NCI-H2227 treated with DMSO at 0.1 percent for 48 hours (cell line): Measurements from ENCODE around the gene RASL10B.
A peak's percentile ranks its signal among the peaks of the same experiment; 100 is the strongest.
"Not testable (repeated sequence)": the region's sequence is repeated elsewhere in the genome, so short reads cannot be mapped to it uniquely, and the experiment has no call there.

Source experiments
- DNase-seq: peaks from one replicate; lab custom pipeline; 2025; lab: John Stamatoyannopoulos, UW

The RASL10B gene

DNA sequence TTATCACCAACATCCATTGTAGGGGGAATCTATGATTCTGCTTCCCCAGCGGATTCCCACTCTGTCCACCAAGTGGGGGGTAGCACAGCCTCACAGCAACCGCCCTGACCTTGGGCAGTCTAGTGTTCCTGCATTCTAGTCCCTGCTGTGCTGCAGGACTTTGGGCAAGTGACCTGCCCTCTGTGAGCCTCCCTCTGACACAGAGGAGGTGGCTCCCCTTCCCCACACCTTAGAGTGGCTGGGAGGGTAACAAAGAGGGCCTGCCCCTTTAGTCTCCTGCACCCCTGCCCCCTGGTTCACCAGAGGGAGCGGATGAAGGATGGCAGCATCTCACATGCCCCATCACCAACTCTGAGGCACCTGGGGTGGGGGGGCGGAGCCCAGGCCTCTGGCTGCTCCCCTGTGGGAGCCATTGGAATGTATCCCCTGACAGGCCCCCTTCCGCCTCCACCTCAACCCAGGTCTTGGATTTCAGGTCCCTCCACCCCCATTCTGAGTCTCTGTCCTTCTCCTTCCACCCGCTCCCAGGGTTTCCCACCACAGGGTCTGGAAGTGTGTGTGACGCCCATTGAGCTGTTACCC is 11.5 kb downstream of the RASL10B start:
- no peak for DNase-seq

DNA sequence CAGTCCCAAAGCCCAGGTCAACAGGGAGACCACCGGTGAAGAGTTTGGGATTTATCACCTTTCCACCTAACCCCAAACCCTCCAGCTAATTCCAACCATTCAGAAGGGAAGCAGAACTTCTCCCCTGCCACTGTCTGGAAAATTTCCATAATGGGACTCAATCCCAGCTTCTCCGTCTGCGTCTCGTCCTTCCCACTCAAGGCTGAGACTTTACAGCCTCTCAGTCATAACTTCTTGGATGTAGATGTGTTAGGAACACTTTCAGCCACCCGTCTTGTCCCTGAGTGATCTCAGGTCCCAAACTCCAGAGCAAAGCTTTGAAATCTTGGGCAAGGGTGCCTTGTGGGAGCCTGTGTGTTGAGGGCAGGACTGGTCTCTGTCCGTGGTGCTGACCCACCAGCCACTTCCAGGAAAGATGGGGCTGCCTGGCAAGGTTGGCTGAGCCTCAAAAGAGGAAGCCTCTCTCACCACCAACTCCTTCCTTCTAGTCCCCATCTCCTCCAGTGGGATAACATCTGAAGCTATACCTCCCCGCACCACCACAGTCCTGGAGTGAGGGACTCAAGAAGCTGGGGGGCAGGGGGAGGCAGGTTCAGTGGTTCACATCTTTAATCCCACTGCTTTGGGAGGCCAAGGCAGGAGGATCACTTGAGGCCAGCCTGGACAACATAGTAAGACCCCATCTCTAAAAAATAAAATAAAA is 12.3 kb downstream of the RASL10B start:
- DNase-seq = no peak

DNA sequence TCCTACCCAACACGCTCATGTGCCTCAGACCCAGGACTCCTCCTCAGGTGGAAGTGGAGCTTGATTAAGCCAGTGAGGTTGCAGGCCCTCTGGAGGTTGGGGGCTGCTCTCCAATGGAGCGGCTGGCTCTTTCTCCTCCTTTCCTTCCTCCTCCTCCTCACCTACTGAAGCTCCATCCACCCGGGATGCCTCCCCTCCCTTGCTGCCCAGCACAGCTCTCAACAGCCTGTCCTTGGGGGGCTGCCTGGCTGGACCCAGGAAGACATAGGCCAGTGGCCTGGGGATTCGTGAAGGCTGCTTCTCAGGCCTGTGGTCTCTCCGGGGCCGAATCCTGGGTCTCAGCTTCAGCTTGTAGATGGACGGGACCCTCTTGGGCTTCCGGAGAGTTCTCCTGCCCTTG is 13.4 kb downstream of the RASL10B start:
- no peak for DNase-seq

DNA sequence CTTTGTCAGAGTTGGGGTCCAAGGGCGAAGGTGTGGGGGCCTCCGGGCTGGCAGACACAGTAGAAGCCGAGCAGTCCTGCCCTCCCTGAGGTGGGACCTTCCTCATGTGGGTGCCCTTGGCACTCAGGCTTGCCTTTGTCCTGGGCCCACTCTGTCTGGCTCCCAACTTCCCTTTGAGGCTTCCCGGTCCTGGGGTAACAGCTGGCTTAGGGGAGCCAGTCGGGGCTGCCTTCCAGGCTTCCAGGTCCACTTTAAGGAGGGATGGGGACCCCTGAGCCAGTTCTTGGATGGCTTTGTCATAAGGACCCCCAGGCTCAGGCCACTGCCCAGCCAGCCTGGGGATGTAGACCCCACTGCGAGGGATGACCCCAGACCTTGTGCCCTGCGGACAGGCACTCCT is 13.8 kb downstream of the RASL10B start:
- no peak for DNase-seq

DNA sequence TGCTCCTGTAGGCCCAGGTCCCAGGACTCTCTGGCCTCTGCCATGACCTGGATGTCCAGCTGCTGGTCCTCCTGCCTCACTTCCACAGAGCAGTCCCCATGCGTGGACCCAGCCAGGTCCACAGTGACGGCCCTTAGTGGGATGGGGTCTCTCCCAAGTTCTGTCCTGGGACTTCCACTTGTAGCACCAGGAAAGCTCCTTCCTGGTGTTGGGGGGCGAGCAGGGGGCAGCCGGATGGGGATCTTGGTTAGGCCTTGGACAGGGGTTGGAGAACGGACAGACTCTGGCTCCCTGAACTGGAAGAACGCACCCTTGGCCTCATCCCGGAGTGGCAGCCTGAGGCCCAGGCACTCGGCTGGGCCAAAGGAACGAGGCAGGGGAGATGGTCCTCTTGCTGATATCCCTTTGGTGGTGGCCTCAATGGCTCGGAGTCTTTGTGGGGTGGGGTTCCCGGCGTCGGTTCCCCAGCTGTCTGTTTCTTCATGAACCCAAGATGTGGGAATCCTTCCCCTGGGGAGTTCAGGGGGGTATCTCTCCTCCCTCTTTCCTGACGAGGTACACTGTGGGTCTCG is 14.4 kb downstream of the RASL10B start:
- DNase-seq = no peak

DNA sequence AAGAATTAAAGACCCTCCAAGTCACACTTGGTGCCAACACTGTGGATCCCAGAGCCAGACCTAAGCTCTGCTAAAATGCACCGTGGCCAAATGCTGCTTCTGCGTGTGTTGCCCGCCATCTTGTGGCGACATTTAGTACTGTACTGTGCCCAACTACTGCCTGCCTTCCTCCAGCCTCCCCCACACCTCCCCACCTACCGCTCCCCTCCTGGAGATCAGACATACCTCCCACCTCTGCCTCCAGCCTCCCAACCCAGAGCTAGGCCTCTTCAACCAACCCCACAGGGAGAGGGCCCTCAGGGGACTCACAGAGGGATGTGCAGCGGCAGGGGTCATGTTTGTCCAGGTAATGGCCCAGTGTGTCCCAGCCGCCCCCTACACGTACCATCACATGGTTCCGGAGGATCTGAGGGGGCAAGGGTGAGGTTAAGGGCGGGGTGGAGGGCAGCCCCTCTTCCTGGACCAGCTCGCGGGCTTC is 16.1 kb downstream of the RASL10B start:
- DNase-seq = peak; percentile 57

DNA sequence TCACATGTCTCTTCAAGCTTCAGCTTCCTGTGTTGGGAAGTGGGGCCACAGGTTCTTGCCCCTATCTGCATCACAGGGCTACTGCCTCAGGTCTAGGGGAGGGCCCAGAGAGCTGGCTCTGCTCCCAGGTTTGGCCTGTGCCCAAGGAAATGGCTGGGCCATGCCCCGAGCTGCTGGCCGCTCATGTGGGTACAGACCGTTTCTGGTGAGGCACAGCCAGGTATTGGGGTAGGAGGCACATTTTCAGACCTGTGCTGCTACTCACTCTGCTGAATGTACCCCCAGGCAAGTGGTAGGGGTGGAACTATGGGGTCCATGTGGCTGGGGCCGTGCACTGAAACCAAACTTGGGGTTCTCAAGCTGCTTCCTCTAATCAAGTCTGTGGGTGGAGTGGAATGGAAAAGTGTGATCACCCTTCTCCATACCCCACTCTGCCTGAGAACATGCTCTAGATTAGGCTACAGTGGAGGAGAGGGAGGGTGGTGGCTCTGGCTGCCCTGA is 17.0 kb downstream of the RASL10B start:
- no peak for DNase-seq

DNA sequence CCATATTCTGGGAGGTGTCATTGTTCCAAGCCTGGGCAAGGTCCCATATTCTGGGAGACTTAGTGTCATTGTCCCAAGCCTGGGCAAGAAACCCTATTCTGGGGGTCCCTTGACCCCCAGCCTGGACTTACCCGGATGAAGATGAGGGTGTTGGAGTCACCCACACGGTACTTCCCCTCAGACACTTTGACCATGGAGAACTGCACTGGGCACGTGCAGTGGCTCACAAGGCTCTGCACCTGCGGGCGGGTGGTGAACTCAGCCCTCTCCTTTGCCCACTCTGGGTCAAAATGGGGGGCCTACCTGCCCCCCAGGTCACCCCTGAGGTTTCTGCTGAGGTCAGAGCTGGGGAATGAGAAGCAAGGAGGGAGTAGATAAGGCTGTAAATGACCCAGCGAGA is 17.5 kb downstream of the RASL10B start:
- DNase-seq = no peak

DNA sequence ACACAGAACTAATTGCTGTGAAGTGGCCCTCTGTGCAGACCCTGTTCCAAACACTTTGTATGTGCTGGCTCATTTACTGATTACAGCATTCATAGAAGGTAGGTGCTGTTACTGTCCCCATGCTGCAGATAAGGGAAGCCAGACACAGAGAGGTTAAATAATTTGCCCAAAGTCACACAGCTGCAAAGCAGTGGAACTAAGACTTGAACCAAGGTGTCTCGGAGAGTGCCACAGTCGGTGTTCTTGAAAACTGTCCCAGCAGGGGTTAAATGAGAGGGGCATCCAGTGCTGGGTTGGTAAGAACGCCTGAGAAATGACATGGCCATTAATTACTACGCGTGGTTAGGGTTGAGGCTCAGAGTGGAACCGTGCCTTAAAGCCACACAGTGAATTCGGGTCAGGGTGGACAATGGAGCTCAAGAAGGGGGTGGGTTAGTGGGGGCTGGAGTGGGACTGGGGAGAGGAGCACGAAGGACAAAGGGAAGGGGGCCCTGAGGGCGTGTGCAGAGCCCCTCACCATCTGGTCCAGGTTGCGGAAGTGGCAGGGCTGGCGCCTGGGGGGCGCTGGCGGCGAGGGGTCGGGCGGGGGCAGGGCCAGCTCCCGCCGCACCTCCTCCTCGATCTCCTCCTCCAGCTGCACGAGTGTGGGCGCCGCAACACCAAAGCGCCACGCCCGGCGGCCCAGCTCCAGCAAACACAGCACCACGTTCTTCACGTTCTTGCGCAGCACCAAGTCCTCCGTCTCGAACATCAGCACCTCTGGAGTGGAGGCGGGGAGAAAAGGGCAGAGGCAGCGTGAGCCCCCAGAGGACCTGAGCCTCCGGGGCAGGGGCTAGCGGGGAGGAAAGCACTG is 18.3 kb downstream of the RASL10B start:
- no peak for DNase-seq

DNA sequence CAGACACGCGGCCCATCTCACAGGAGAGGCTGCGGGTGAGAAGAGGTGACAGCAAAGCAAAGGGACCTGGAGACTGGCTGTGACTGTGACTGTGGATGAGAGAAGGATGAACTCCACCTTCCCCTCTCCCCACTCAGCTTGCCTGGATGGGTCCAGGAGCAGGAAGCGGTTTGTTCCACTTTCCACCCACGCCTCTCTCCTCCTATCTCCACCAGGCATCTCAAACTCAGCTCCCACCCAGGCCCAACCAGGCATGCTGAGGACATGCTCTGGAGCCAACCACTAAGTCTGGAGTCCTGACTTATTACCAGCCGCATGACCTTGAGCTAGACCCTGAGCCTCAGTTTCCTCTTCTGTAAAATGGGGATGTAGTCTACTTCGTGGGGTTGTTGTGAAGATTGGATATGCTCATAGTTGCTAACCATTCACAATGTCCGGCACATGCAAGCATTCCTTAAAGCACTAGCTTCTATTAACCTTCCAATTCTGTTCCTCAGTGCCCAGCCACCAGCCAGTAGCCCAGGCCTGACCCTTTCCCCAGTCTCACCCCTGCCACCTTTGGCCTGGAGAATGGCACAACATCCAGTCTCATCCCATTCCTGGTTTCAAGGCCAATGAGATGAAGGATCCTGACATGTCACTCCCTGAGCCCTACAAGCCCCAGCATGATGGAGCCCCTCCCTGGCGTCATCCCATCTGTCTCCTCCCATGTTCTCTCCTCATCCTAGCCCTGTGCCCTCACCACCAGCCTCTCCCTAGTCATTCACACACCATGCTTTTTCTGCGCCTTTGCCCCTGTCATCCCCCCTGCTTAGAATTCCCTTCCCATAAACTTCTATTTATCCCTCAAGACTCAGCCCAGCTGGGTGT is 19.3 kb downstream of the RASL10B start:
- DNase-seq = no peak

DNA sequence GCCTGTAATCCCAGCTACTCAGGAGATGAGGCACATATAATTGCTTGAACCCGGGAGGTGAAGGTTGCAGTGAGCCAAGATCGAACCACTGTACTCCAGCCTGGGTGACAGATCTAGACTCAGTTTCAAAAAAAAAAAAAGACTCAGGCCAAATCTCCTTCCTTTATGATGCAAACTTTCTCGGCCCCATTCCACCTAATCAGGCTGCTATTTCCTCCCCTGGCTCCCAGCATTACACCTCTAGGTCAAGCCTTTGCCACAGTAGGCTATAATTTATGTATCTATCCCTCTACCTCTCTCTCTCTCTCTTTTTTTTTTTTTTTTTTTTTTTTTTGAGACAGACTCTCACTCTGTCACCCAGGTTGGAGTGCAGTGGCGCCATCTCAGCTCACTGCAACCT is 20.1 kb downstream of the RASL10B start:
- not testable (repeated sequence) for DNase-seq

DNA sequence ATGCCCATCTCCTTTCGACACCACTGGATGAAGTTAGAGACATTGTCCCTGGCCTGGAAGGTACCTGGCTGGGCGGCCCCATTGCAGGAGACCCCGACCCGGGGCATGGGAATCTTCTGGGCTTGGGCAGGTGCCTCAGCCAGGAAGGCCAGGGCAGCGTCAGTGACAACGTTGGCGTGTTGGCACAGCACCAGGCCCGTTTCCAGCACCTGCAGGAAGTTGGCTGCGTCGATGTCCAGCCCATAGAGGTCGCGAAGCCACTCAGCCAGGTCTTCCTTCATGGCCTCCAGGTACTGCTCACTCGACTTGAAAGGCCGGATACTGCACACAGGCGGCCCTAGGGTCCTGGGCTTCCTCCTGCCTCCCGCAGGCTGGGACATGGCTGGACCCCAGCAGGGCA is 21.0 kb downstream of the RASL10B start:
- DNase-seq = no peak

DNA sequence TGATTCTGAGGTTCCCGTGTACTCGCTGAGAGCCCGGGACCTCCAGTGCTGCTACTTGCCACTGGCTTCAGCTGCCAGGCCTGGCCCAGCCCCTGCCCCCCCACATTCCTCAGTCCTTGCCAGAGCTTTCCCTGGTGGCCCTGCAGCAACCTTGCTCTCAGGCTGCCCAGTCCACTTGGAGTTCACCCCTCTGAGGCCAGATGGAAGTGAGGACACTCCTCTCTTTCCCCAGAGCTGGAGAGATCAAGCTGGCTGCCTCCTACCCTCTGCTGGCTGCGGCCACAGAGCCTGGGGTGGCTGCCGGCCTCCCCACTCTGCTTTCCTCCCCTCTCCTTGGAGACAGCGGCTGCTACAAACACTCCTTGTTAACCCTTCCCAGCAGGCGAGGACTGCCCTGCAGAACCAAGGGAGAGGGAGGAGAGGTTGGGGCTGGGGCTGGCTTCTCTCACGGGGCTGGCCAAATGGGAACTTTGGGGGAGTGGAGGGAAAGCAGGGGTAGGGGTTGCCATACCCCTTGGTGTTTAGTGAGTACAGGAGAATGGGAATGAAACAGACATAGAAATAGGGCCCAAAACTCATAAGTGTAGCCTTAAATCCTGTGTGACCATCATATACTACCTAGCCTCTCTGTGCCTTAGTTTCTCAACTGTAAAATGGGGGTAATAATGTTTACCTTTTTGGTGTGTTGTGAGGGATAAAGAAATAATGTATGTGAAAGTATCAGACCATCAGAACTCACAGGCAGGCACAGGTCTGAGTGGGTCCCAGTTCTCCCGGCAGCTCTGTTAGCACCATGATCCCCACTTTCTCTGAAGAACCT is 21.7 kb downstream of the RASL10B start, which contains the start of gene GAS2L2:
GAS2L2 (minus strand) TSS at position 295 of the 820 bp plus-strand sequence. CDS start 389 bp downstream, outside the sequence.
- DNase-seq = no peak

DNA sequence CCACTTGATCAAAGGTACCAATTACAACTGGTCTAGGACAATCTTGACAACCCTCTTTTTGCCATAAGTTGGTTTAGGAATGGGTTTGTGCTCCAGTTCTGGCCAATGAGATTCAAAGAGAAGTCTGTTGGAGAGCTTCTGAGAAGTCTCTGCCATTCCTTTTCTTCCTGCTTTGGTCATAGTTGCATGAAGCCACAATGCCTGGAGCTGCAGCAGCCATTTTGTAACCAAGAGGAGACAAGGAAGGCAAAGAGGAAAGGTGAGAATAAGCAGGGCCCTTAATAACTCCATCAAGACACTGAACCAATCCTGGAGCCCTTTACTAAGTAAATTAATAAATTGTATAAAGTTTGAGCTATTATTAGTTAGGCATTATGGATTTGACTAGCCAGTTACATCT is 25.8 kb downstream of the RASL10B start:
- no peak for DNase-seq

DNA sequence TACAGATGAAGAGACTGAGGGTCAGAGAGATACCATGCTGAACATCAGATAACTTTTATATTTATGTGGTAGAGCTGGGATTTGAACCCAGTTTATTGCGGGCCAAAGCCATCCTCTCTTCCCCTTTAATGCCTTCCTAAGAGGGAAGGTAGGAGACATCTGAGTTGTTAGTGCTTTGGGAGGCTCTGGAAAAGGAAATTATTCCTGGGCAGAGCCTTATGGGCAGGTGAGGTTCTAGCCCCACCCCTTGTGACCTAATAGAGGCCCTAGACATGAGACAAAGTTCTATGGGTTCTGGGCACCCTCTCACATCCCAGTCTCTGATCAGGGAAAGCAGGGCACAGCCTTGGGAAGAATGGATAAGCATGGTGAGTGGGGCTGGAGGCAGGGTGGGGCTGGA is 29.1 kb downstream of the RASL10B start, which contains the start of gene C17orf50:
C17orf50 (plus strand) TSS at position 301 of the 400 bp plus-strand sequence; CDS start at position 356, 55 bp downstream.
- no peak for DNase-seq

DNA sequence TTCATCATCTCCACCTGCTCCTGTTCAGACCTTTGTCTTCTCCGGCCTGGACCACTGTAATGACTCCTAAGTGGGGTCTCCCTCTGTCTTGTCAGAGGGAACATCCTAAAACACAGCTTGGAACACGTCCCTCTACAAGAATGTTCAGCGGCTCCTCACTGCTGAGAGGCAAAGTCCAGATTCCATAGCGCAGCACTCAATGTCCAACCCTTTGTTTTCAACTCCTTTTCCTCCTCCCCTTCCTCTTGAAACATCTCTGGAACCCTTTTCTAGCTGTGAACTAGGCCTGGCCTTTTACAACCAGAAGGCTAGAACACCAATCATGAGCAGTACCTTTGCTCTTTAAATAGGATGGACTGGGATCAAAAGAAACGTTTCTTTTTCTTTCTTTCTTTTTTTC is 30.2 kb downstream of the RASL10B start:
- DNase-seq = no peak

DNA sequence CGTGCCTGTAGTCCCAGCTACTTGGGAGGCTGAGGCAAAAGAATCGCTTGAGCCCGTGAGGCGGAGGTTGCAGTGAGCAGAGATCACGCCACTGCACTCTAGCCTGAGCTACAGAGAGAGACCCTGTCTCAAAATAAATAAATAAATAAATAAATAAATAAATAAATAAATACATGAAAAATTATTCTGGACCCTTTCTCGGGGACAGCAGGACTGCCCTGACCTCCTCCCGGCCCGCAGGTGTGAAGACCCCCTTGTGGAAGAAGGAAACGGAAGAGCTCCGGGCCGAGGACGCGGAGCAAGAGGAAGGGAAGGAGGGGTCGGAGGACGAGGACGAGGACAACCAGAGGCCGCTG is 32.3 kb downstream of the RASL10B start:
- no peak for DNase-seq

DNA sequence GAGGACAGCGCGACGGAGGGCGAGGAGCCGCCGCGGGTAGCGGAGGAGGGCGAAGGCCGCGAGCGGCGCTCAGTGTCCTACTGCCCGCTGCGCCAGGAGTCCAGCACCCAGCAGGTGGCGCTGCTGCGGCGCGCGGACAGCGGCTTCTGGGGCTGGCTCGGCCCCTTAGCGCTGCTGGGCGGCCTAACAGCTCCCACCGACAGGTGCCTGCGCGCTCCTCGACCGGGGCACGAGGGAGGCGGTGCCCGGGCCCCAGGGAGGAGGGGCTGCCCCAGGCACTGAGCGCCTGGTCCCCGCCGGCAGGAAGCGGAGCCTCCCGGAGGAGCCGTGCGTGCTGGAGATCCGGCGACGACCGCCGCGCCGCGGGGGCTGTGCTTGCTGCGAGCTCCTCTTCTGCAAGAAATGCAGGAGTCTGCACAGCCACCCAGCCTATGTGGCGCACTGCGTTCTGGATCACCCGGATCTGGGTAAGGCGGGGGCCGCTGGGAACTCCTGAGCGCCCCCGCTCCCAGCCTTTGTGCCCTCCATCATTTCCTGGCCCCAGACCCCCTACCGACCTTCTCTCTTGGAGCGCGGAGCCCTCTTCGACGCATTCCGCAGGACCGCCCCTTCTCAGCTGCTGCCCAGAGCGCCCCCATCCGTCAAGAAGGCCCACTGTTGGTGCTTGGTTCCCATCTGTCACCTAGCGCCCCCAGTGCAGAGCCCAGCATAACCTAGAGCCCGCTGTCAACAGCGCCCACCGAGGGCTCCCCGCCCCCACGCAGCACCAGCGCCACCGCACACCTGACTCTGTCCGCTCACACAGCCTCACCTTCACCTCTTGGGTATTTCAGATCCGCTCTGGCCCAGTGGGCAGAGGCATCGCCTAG is 32.9 kb downstream of the RASL10B start:
- peak; percentile 73 for DNase-seq

DNA sequence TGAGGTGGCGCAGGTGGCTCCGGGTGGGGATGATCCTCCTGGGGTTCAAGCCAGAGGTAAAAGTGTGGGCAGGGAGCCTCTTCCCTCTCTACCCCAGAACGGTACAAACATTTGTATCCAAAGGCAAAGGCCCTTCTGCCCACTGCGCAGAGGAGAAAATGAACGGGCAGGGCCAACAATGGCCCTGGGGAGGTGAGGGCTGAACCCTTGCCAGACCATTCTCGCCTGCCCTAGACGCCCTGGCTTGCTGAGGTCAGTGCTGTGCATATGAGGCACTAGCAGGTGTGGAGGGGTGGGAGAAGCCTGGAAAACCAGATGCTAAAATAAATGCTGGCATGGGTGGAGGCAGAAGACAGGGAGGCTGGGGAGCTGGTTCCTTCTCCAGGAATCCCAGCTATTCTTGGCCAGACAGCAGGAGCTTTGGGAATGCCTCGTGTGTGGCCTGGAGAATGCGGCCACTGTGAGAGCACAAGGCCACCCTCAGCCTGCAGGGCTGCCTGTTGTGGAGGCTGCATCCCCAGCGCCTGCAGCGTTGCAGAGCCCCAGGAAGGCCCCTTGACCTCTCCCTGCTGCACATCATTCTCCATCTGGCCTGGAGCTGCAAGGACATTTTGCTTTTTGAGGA is 33.8 kb downstream of the RASL10B start:
- no peak for DNase-seq
